Mucosa of rectum (tissue), 2 donors: ENCODE data around the gene CTNND2.

Source experiments
- H3K27ac ChIP-seq, 2 donors: one replicate each; pipeline ENCODE4 v1.7.0; 2013; ENCODE audit warnings: inconsistent platforms in 2 of 2, low read depth in 2 of 2, low read length in 2 of 2
- H3K27me3 ChIP-seq, 2 donors: one replicate each; pipeline ENCODE4 v1.7.0; 2013; ENCODE audit warnings: low read length in 2 of 2; ENCODE audit not compliant: control insufficient read depth in 2 of 2, insufficient read depth in 2 of 2
- H3K36me3 ChIP-seq, 2 donors: one replicate each; pipeline ENCODE4 v1.7.0; 2013; ENCODE audit warnings: low read length in 2 of 2; ENCODE audit not compliant: control insufficient read depth in 2 of 2, insufficient read depth in 2 of 2
- H3K4me1 ChIP-seq, 2 donors: one replicate each; pipeline ENCODE4 v1.7.0; 2013; ENCODE audit warnings: low read length in 2 of 2, mild to moderate bottlenecking in 1 of 2; ENCODE audit not compliant: control insufficient read depth in 2 of 2, insufficient read depth in 2 of 2
- H3K4me3 ChIP-seq, 2 donors: one replicate each; pipeline ENCODE4 v1.7.0; 2013; ENCODE audit warnings: low read length in 2 of 2
- H3K9ac ChIP-seq, 2 donors: one replicate each; pipeline ENCODE4 v1.7.0; 2013; ENCODE audit warnings: low read length in 2 of 2, low read depth in 1 of 2, mild to moderate bottlenecking in 1 of 2
- H3K9me3 ChIP-seq, 2 donors: one replicate each; pipeline ENCODE4 v1.7.0; 2013; ENCODE audit warnings: low read length in 2 of 2; ENCODE audit not compliant: control insufficient read depth in 2 of 2
- donor health status: healthy.
- donor health status: Normal muscosa, but diverticular disease.

CTNND2 gene

GRCh38 chr5:11878814-11879213 lies 25.4 kb downstream of the CTNND2 start:
- Histone ChIP-seq H3K36me3 (no peaks in the 10 kb centered on the region), H3K27ac (no peak overlapping the region), H3K4me1 (no peaks in the 10 kb centered on the region), H3K9ac (no peak overlapping the region), H3K27me3 (no peaks in the 10 kb centered on the region), H3K4me3 (no peak overlapping the region), H3K9me3 (no peaks in the 10 kb centered on the region)

GRCh38 chr5:11873587-11873986 lies 30.7 kb downstream of the CTNND2 start:
- H3K27me3 ChIP-seq, result no peaks in the 10 kb centered on the region
- no peak overlapping the region for H3K4me3 ChIP-seq
- H3K9ac ChIP-seq, result no peak overlapping the region
- H3K9me3 ChIP-seq, result no peaks in the 10 kb centered on the region
- no peak overlapping the region for H3K27ac ChIP-seq
- H3K36me3 ChIP-seq, result no peaks in the 10 kb centered on the region
- no peaks in the 10 kb centered on the region for H3K4me1 ChIP-seq

- no peak overlapping the region for H3K4me3 ChIP-seq
- H3K27ac ChIP-seq, result no peak overlapping the region
- H3K9ac ChIP-seq, result no peak overlapping the region
- no peaks in the 10 kb centered on the region for H3K36me3 ChIP-seq
- H3K4me1 ChIP-seq, result no peaks in the 10 kb centered on the region
- no peaks in the 10 kb centered on the region for H3K27me3 ChIP-seq
- H3K9me3 ChIP-seq, result no peaks in the 10 kb centered on the region
These were observed 35.0 kb downstream of the CTNND2 start for GRCh38 chr5:11869203-11869602.

GRCh38 chr5:11863911-11864310 lies 40.3 kb downstream of the CTNND2 start:
- no peak overlapping the region for H3K27ac ChIP-seq
- H3K36me3 ChIP-seq, result no peaks in the 10 kb centered on the region

GRCh38 chr5:11857391-11857790 lies 46.9 kb downstream of the CTNND2 start:
- H3K4me3 ChIP-seq, result no peak overlapping the region
- no peaks in the 10 kb centered on the region for H3K4me1 ChIP-seq
- H3K9me3 ChIP-seq, result no peaks in the 10 kb centered on the region
- no peaks in the 10 kb centered on the region for H3K36me3 ChIP-seq
- H3K9ac ChIP-seq, result no peak overlapping the region
- no peak overlapping the region for H3K27ac ChIP-seq
- no peaks in the 10 kb centered on the region for H3K27me3 ChIP-seq

More at GRCh38 chr5:11863911-11864310, 40.3 kb downstream of the CTNND2 start:
- Histone ChIP-seq H3K4me3 (no peak overlapping the region), H3K9ac (no peak overlapping the region), H3K4me1 (no peaks in the 10 kb centered on the region), H3K27me3 (no peaks in the 10 kb centered on the region), H3K9me3 (no peaks in the 10 kb centered on the region)

- no peaks in the 10 kb centered on the region for H3K27me3 ChIP-seq
- no peak overlapping the region for H3K4me3 ChIP-seq
- no peak overlapping the region for H3K9ac ChIP-seq
- no peaks in the 10 kb centered on the region for H3K4me1 ChIP-seq
- no peaks in the 10 kb centered on the region for H3K9me3 ChIP-seq
- no peak overlapping the region for H3K27ac ChIP-seq
- no peaks in the 10 kb centered on the region for H3K36me3 ChIP-seq
These were observed 49.3 kb downstream of the CTNND2 start for GRCh38 chr5:11854936-11855335.

- no peak overlapping the region for H3K27ac ChIP-seq
- no peak overlapping the region for H3K4me3 ChIP-seq
- H3K4me1 ChIP-seq, result no peaks in the 10 kb centered on the region
- no peaks in the 10 kb centered on the region for H3K36me3 ChIP-seq
- H3K9me3 ChIP-seq, result no peaks in the 10 kb centered on the region
- no peak overlapping the region for H3K9ac ChIP-seq
- H3K27me3 ChIP-seq, result no peaks in the 10 kb centered on the region
These were observed 50.5 kb downstream of the CTNND2 start for GRCh38 chr5:11853796-11854195.

GRCh38 chr5:11853140-11853539 lies 51.1 kb downstream of the CTNND2 start:
- H3K9ac ChIP-seq, result no peak overlapping the region
- no peak overlapping the region for H3K4me3 ChIP-seq
- no peaks in the 10 kb centered on the region for H3K36me3 ChIP-seq

GRCh38 chr5:11852717-11853087 lies 51.5 kb downstream of the CTNND2 start:
- no peaks in the 10 kb centered on the region for H3K9me3 ChIP-seq
- H3K27me3 ChIP-seq, result no peaks in the 10 kb centered on the region
- no peak overlapping the region for H3K27ac ChIP-seq
- H3K9ac ChIP-seq, result no peak overlapping the region
- H3K36me3 ChIP-seq, result no peaks in the 10 kb centered on the region
- no peak overlapping the region for H3K4me3 ChIP-seq
- H3K4me1 ChIP-seq, result no peaks in the 10 kb centered on the region

More at GRCh38 chr5:11853140-11853539, 51.1 kb downstream of the CTNND2 start:
- Histone ChIP-seq H3K27ac (no peak overlapping the region), H3K4me1 (no peaks in the 10 kb centered on the region), H3K27me3 (no peaks in the 10 kb centered on the region), H3K9me3 (no peaks in the 10 kb centered on the region)

GRCh38 chr5:11851965-11852716 lies 52.1 kb downstream of the CTNND2 start:
- Histone ChIP-seq H3K4me1 (no peaks in the 10 kb centered on the region), H3K27ac (no peak overlapping the region), H3K27me3 (no peaks in the 10 kb centered on the region), H3K36me3 (no peaks in the 10 kb centered on the region), H3K4me3 (no peak overlapping the region), H3K9me3 (no peaks in the 10 kb centered on the region), H3K9ac (no peak overlapping the region)
